NB4 (cell line): ENCODE results near the gene CDC42BPA.

Experiments used
- MYC ChIP-seq: IDR thresholded peaks from 2 replicates; pipeline ENCODE4 v1.6.1; 2011; ENCODE audit warnings: low read depth, low read length
- POLR2A ChIP-seq: IDR thresholded peaks from 2 replicates; pipeline ENCODE4 v1.6.1; 2011; ENCODE audit warnings: mild to moderate bottlenecking; ENCODE audit not compliant: insufficient read length; ENCODE audit errors: extremely low read depth
- TF ChIP-seq, protein P1 (sequence below): IDR thresholded peaks from one replicate; pipeline ENCODE4 v1.5.1; 2012; ENCODE audit warnings: low read depth, low read length
- TF ChIP-seq, protein P2 (sequence below): IDR thresholded peaks from 2 replicates; pipeline ENCODE4 v1.6.1; 2011; ENCODE audit warnings: low read depth, low read length

DNA sequence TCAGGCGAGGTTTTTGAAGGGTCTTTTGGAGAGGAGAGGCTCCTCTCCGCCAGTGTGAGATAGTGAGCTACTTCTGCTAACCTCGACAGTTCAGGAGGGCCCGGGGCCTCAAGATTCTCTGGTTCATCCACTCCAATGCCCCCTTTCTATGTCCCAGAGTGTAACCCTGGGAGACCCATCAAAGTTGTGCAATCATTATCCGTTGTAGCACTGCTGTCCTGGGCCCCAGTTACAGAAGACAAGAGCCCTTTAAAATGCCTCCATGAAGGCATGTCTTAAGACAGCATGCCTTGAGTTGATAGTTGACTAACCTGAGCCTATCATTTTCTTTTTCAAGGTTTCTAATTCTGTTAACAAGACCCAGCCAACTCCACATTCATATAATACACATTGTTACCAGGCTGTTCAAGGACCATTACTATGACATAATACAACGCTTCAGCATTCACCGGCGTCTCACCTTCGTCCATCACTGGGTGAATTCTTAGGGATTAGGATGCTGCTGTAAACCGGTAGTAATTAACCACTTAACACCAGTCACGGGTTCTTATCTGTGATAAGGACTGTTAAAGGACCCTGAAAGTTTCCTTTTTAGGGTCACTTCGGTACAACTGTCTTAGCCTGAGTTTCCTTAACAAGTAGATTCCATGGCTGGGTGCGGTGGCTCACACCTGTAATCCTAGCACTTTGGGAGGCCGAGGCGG is 37.4 kb upstream of the CDC42BPA start:
- TF ChIP-seq POLR2A, result no peak
- TF ChIP-seq, protein P1, sequence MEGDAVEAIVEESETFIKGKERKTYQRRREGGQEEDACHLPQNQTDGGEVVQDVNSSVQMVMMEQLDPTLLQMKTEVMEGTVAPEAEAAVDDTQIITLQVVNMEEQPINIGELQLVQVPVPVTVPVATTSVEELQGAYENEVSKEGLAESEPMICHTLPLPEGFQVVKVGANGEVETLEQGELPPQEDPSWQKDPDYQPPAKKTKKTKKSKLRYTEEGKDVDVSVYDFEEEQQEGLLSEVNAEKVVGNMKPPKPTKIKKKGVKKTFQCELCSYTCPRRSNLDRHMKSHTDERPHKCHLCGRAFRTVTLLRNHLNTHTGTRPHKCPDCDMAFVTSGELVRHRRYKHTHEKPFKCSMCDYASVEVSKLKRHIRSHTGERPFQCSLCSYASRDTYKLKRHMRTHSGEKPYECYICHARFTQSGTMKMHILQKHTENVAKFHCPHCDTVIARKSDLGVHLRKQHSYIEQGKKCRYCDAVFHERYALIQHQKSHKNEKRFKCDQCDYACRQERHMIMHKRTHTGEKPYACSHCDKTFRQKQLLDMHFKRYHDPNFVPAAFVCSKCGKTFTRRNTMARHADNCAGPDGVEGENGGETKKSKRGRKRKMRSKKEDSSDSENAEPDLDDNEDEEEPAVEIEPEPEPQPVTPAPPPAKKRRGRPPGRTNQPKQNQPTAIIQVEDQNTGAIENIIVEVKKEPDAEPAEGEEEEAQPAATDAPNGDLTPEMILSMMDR, result no peak
- TF ChIP-seq, protein P2, sequence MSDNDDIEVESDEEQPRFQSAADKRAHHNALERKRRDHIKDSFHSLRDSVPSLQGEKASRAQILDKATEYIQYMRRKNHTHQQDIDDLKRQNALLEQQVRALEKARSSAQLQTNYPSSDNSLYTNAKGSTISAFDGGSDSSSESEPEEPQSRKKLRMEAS, result no peak
- no peak for TF ChIP-seq MYC
